ENCODE data around the gene MOGAT1.

- TF ChIP-seq, protein P1, sequence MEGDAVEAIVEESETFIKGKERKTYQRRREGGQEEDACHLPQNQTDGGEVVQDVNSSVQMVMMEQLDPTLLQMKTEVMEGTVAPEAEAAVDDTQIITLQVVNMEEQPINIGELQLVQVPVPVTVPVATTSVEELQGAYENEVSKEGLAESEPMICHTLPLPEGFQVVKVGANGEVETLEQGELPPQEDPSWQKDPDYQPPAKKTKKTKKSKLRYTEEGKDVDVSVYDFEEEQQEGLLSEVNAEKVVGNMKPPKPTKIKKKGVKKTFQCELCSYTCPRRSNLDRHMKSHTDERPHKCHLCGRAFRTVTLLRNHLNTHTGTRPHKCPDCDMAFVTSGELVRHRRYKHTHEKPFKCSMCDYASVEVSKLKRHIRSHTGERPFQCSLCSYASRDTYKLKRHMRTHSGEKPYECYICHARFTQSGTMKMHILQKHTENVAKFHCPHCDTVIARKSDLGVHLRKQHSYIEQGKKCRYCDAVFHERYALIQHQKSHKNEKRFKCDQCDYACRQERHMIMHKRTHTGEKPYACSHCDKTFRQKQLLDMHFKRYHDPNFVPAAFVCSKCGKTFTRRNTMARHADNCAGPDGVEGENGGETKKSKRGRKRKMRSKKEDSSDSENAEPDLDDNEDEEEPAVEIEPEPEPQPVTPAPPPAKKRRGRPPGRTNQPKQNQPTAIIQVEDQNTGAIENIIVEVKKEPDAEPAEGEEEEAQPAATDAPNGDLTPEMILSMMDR (IDR thresholded peaks at IDR 0.05; ENCODE audit: low read depth, low read length, missing input control), result no peak
- TF ChIP-seq GABPA (IDR thresholded peaks at IDR 0.05 in 1 of 2, conservative IDR thresholded peaks at IDR 0.05 in 1 of 2) (no peak), SP1 (IDR thresholded peaks at IDR 0.05) (peak; percentile 55), RAD21 (IDR thresholded peaks at IDR 0.05) (no peak), HNF4G (IDR thresholded peaks at IDR 0.05) (no peak), RXRA (IDR thresholded peaks at IDR 0.05) (peak; percentile 74 to 75), REST (IDR thresholded peaks at IDR 0.05) (no peak), JUND (IDR thresholded peaks at IDR 0.05) (peak in 1 of 2 donors; percentile 10), YY1 (IDR thresholded peaks at IDR 0.05) (peak; percentile 94), ATF3 (IDR thresholded peaks at IDR 0.05) (no peak)
- TF ChIP-seq, protein P2, sequence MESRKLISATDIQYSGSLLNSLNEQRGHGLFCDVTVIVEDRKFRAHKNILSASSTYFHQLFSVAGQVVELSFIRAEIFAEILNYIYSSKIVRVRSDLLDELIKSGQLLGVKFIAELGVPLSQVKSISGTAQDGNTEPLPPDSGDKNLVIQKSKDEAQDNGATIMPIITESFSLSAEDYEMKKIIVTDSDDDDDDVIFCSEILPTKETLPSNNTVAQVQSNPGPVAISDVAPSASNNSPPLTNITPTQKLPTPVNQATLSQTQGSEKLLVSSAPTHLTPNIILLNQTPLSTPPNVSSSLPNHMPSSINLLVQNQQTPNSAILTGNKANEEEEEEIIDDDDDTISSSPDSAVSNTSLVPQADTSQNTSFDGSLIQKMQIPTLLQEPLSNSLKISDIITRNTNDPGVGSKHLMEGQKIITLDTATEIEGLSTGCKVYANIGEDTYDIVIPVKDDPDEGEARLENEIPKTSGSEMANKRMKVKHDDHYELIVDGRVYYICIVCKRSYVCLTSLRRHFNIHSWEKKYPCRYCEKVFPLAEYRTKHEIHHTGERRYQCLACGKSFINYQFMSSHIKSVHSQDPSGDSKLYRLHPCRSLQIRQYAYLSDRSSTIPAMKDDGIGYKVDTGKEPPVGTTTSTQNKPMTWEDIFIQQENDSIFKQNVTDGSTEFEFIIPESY (IDR thresholded peaks at IDR 0.05), result no peak
Observed at GRCh38 chr2:222670191-222671038, 1.0 kb upstream of the MOGAT1 start.

All from liver (tissue), 3 donors.